Measurements from ENCODE around the gene GYS2.
A peak's percentile ranks its signal among the peaks of the same experiment; 100 is the strongest.
"Not testable (repeated sequence)": the region's sequence is repeated elsewhere in the genome, so short reads cannot be mapped to it uniquely, and the experiment has no call there.

GYS2 gene

DNA sequence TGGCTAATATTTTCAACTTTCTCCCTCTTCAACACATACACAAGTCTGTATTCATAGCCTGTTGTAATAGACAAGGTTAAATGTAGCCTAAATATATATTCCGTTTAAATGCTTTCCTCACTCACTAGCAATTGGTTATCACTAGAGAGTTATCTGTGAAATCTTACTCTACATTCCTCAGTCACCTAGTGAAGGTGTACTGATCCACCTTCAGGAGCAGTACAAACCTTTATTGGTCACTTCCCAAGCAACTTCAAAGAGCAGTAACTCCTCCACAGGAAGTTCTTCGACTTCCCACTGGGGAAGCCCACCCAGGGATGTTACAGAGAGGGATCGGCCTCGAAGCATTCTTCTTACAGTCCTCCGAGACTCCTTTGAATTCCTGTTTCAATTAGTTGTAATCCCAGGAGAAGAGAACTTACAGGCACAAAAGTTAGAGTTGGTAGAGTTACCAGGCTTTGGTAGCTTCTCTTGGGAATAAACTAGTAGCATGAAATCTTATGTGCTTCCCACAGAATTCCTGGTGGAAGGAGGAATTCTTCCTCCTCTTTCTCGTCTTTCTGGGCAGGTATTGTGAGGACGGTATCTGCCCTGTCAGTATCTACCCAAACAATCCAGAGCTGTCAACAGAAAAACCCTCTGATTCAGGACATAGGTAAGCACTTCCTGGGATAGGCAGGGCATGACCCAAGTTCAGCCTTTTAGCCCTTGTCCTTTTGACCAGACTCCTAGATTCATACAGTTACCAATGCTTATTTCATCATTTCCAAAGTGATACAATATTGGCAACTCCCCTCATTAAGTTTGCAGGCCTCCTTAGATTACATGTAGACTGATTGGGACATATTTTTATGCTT lies at the start of gene GYS2:
Gene GYS2 (minus strand): TSS at position 603 of the 857 bp plus-strand sequence. CDS start 255 bp downstream, at position 348.
- DNase-seq = no peak
- H3K27ac Mint-ChIP-seq = no peak within 1 kb of the TSS
- no peaks in the 10 kb centered on the region for H3K27me3 Mint-ChIP-seq (ENCODE audit: low read depth, poor library complexity)
- no peaks in the 10 kb centered on the region for H3K9me3 Mint-ChIP-seq
- TF ChIP-seq, protein P1, sequence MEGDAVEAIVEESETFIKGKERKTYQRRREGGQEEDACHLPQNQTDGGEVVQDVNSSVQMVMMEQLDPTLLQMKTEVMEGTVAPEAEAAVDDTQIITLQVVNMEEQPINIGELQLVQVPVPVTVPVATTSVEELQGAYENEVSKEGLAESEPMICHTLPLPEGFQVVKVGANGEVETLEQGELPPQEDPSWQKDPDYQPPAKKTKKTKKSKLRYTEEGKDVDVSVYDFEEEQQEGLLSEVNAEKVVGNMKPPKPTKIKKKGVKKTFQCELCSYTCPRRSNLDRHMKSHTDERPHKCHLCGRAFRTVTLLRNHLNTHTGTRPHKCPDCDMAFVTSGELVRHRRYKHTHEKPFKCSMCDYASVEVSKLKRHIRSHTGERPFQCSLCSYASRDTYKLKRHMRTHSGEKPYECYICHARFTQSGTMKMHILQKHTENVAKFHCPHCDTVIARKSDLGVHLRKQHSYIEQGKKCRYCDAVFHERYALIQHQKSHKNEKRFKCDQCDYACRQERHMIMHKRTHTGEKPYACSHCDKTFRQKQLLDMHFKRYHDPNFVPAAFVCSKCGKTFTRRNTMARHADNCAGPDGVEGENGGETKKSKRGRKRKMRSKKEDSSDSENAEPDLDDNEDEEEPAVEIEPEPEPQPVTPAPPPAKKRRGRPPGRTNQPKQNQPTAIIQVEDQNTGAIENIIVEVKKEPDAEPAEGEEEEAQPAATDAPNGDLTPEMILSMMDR (IDR thresholded peaks at IDR 0.05) = no peak
- H3K4me3 Mint-ChIP-seq = no peak within 1 kb of the TSS
- H3K36me3 Mint-ChIP-seq (ENCODE audit: low read depth) = no peaks in the 10 kb centered on the region
- peaks cover 14% of the 10 kb centered on the region for H3K4me1 Mint-ChIP-seq

DNA sequence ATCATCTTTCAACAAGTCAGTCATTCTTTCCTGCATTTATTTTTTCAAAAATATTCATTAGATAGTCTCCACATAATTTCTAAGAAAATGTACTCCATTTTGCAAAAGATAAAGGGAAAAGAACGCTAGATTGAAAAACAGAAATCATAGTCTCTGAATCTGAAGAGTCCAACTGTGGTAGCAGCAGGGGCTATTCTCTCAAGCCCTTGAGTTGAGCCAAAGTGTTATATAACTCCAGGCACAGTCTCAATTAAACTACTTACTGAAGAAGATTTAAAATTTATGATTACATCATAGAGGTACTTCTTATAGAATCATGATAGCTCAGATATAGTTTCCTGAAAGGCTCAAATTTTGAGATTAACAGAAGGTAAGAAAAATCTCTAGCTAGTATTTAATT lies 47.2 kb upstream of the GYS2 start:
- TF ChIP-seq, protein P1 (IDR thresholded peaks at IDR 0.05) = no peak
- H3K27me3 Mint-ChIP-seq (ENCODE audit: low read depth, poor library complexity) = no peaks in the 10 kb centered on the region
- no peak overlapping the region for H3K27ac Mint-ChIP-seq
- peaks cover 68% of the 10 kb centered on the region for H3K4me1 Mint-ChIP-seq
- no peaks in the 10 kb centered on the region for H3K9me3 Mint-ChIP-seq
- DNase-seq = no peak
- H3K4me3 Mint-ChIP-seq = no peak overlapping the region
- peaks cover 81% of the 10 kb centered on the region for H3K36me3 Mint-ChIP-seq (ENCODE audit: low read depth)

DNA sequence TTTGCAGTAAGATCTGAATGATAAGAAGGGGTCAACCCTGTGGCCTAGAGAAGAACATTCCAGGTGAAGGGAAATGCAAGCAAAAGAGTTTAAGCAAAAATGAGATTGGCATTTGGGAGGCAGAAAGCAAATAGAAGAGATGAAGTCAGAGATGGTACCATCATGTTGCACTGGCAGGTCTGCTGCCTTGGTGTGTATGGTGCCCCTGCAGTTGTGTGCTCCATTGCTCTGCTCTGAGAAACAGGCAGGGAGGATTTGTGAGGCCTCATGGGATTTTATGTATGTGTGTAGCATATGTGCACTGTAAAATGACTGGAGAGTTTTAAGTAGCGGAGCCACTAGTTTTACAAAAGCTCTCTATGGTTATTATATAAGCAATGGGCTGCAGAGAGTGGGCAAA lies 46.4 kb upstream of the GYS2 start:
- no peaks in the 10 kb centered on the region for H3K27me3 Mint-ChIP-seq (ENCODE audit: low read depth, poor library complexity)
- no peaks in the 10 kb centered on the region for H3K9me3 Mint-ChIP-seq
- H3K4me3 Mint-ChIP-seq = peak overlapping the region; percentile 3
- DNase-seq = no peak
- peaks cover 70% of the 10 kb centered on the region for H3K4me1 Mint-ChIP-seq
- H3K27ac Mint-ChIP-seq = peak overlapping the region; percentile 18
- peaks cover 89% of the 10 kb centered on the region for H3K36me3 Mint-ChIP-seq (ENCODE audit: low read depth)
- TF ChIP-seq, protein P1 (IDR thresholded peaks at IDR 0.05) = no peak

DNA sequence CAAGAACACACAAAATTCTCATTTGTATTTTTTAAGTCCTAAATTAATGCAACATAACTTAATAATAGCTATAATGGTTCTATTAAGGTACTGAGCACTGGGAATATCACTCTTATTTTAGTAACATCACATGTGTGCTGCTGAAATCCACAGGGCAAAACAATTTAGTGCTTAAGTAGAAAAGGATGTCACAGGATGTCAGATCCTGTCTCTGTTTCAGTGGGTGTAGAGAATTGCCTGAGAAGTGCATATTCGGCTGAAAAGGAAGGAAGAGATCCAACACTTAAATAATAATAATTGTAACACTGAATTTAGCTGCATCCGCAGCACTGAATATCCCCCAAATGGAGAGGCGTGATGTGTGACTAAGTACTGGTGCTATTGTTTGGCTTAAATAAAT lies 44.4 kb upstream of the GYS2 start:
- H3K36me3 Mint-ChIP-seq (ENCODE audit: low read depth) = peaks cover 95% of the 10 kb centered on the region

DNA sequence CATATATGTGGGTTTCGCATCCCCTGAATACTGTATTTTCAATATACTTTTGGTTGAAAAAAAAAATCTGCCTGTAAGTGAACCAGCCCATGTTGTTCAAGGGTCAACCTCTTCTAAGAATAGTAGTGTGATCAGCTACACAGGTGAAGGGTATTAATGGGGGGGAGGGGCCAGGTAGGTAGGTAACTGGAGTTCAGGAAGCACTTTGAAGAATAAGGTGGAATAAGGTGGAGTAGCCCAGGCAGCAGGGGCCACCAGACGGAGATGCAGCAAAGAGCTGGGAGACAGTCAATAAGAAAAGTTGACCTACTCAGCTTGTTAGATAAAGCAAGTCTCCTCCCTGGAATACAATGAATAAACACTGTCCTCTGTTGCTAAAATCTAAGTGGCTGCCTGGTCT lies 43.7 kb upstream of the GYS2 start:
- Mint-ChIP-seq H3K27me3 (ENCODE audit: low read depth, poor library complexity) (no peaks in the 10 kb centered on the region), H3K36me3 (ENCODE audit: low read depth) (peaks cover 95% of the 10 kb centered on the region), H3K4me1 (peaks cover 58% of the 10 kb centered on the region), H3K9me3 (no peaks in the 10 kb centered on the region), H3K4me3 (no peak overlapping the region), H3K27ac (no peak overlapping the region)
- no peak for DNase-seq
- TF ChIP-seq, protein P1 (IDR thresholded peaks at IDR 0.05) = no peak

More for the DNA sequence above, 44.4 kb upstream of the GYS2 start:
- no peak for DNase-seq
- TF ChIP-seq, protein P1 (IDR thresholded peaks at IDR 0.05) = no peak
- Mint-ChIP-seq H3K27ac (peak overlapping the region; percentile 23), H3K9me3 (no peaks in the 10 kb centered on the region), H3K27me3 (ENCODE audit: low read depth, poor library complexity) (no peaks in the 10 kb centered on the region), H3K4me3 (no peak overlapping the region), H3K4me1 (peaks cover 64% of the 10 kb centered on the region)

DNA sequence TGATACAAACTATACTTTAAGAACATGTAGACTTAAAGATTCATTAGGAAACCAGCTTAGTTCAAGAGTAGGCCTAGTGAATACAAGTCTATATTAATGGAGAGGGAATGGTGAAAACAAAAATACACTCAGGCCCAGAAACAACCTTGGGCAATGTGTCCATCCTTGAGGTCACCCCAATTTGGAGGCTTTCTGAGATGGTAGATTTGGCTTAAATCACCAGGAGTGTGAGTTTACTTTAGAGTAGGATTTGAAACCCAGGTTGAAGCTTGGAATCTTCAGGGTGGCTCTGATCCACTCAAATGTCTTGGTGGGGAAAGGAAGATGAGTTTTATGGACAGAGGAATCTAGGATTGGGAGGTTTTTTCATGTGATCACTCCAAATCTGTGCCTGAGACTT lies 42.5 kb upstream of the GYS2 start:
- TF ChIP-seq, protein P1 (IDR thresholded peaks at IDR 0.05) = no peak
- Mint-ChIP-seq H3K4me3 (no peak overlapping the region), H3K36me3 (ENCODE audit: low read depth) (peaks cover 97% of the 10 kb centered on the region), H3K27ac (peak overlapping the region; percentile 87), H3K4me1 (peaks cover 47% of the 10 kb centered on the region), H3K27me3 (ENCODE audit: low read depth, poor library complexity) (no peaks in the 10 kb centered on the region), H3K9me3 (no peaks in the 10 kb centered on the region)
- no peak for DNase-seq

DNA sequence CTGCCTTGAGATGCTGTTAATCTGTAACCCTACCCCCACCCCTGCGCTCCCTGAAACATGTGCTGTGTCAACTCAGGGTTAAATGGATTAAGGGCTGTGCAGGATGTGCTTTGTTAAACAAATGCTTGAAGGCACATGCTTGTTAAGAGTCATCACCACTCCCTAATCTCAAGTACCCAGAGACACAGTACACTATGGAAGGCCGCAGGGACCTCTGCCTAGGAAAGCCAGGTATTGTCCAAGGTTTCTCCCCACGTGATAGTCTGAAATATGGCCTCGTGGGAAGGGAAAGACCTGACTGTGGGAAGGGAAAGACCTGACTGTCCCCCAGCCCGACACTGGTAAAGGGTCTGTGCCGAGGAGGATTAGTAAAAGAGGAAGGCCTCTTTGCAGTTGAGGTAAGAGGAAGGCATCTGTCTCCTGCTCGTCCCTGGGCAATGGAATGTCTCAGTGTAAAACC lies 40.4 kb upstream of the GYS2 start:
- H3K9me3 Mint-ChIP-seq; H3K4me3 Mint-ChIP-seq; DNase-seq; H3K27me3 Mint-ChIP-seq (ENCODE audit: low read depth, poor library complexity): not testable (repeated sequence)
- H3K27ac Mint-ChIP-seq = peak overlapping the region; percentile 81
- H3K36me3 Mint-ChIP-seq (ENCODE audit: low read depth) = peaks cover 96% of the 10 kb centered on the region
- peaks cover 27% of the 10 kb centered on the region for H3K4me1 Mint-ChIP-seq
